Stimulated activated CD4-positive, alpha-beta T cell treated with anti-CD3 and anti-CD28 coated beads, Interleukin-1b, Interleukin-23, amount 100 ng/mL, for 24 hours (primary cell): ENCODE data around the gene FREM3.
"Not testable (repeated sequence)": the region's sequence is repeated elsewhere in the genome, so short reads cannot be mapped to it uniquely, and the experiment has no call there.

Source experiments
- DNase-seq, 4 experiments: peaks; one replicate each; pipeline ENCODE4 v3.0.0-alpha.2; 2020; ENCODE audit warnings: low read depth in 4 of 4, low spot score in 1 of 4

FREM3 gene

DNA sequence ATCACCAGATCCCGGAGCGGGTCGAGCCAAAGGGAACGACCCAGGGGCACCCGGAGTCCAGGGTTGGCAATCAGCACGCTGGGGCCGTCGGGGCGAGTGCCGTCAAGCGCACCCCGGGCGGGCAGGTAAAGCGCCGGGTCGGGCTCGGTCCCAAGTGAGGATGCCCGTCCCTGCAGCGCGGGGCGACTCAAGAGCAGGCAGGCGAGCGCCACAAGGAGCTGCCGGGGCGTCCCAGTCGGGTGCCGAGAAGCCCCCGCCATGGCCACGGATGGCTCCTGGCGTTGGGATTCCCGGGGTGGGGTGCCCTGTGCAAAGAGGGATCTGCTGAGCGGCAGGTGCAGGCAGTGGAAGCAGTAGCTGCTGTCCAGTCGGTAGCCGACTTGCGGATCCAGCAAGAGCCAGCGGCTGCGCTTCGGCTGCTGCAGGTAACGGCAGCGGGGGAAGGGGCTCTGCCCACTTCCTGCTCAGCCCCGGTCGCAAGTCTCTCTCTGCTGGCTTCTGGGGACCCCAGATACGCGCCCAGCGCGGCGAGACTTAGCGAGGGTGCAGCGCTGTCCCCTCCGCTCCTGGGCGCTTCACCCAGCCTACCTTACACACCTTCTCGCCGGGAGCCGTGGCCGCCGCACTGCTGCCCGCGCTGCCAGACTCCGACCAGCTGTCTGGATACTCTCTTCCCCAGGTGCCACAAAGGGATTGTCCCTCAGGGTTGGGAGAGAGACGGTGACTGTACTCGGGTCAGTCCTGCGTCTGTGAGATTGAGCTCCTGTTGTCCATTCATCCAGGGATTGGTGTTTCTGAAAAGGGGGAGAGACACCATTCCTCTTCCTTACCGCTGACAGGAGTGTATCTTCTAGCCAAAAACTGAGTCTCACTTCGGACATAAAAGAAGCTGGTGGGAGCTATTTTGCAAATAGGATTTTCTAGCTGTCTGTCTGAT, at the start of gene FREM3:
Gene FREM3 (minus strand): TSS at position 260 of the 937 bp plus-strand sequence. CDS start 0 bp downstream, at position 260.
- no peak for DNase-seq

DNA sequence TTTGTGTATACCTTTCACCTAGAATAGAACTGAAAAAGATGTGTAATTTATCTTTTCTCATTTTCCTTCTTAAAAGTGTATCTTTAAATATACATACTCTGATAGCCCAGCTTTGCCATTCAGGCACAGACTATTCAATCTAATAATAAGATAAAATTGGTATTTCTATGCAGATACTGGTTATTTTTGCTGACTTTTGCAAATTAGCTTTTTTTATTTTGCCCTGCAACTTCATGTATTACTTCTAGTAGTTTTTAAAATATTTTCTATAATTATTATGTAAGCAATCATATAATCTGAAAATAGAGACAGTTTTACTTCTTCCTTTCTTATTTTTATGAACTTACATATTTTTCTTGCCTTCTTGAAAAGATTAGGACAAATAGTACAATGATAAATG, 45.4 kb upstream of the FREM3 start:
- no peak for DNase-seq

DNA sequence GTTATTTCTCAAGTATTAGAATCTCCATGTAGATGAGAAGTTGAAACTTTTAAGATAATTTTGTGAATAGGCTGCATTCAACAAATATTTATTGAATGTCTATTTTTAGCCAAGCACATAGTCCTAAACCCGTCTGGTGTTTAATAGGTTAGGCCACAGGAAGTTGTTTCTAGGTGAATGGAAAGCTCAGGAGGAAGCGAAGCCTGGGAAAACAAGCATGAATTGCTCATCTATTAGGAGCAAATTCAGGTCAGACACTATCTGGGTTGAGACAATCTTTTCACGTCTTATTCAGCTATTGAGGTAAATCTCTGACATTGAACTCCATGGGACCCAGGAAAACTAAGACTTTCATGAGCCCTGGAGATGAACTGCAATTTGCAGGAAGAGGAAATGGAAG, 43.1 kb upstream of the FREM3 start:
- no peak for DNase-seq

DNA sequence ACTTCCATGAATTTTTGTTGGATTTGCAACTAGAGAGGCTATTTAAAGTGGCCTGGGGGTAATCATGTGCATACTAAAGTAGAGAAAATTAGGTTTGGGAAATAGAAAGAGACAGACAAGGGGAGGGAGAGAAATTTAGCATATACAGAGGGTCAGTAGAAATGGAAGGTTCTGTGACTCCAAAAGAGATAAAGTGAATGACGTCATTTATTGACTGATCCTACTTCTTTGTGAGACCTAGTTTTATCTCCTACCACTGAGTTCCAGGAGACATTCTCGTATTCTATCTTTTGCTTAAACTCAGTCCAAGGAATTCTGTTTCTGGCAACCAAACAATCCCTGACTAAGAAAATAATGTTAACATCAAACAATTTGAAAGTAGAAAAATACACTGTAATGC, 42.4 kb upstream of the FREM3 start:
- no peak for DNase-seq

DNA sequence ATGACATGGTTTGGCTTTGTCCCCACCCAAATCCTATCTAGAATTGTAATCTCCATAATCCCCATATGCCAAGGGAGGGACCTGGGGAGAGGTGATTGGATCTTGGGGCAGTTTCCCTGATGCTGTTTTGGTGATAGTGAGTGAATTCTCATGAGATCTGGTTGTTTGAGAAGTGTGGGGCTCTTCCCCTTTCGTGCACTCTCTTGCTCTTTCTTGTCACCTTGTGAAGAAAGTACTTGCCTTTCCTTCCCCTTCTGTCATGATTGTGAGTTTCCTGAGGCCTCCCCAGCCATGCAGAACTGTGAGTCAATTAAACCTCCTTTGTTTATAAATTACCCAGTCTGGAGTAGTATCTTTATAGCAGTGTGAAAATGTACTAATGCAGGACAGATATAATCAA, 36.4 kb upstream of the FREM3 start:
- DNase-seq: no peak

DNA sequence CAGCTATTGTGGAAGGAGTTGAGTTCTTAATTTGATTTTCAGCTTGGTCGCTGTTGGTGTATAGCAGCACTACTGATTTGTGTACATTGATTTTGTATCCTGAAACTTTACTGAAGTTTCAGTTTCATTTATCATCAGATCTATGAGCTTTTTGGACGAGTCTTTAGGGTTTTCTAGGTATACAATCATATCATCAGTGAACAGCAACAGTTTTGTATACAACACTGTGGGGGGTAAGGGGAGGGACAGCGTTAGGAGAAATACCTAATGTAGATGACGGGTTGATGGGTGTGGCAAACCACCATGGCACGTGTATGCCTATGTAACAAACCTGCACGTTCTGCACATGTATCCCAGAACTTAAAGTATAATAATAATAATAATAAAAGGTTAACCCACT, 35.6 kb upstream of the FREM3 start:
- not testable (repeated sequence) for DNase-seq

DNA sequence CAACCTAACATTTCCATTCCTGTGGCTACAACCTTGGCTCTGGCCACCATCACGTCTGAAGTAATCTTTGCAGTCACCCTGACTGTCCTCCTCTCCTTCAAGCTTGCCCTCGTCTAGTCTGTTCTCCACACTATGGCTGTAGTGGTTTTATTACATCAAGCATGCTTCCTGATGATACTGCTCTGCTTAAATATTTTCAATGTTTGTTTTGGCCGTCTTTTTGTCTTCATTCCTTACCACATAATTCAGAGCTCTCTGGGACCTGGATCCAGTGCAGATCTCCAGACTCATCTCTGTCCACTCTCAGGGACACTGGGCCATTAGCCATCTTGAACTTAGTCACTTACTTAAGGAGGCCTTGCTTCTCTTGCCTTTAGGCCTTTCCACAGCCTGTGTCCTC, 27.7 kb upstream of the FREM3 start:
- no peak for DNase-seq

DNA sequence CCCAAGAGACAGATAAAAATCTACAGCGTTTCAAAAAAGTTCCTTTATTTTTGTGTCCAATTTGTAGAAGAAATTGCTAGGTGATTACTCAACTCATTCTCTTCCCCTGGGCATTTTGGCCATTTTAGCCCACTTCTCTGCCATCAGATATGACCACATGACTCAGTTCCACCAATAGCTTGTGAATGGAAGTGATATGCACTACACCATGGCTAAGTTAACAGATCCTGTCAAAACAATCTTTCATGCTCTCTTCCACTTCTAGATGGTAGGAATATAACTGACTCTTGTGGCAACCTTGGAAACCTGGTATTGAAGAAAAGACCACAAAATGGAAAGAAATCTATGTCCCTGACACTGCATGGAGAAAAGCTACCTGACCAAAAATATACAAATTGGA, 26.2 kb upstream of the FREM3 start:
- DNase-seq: no peak

DNA sequence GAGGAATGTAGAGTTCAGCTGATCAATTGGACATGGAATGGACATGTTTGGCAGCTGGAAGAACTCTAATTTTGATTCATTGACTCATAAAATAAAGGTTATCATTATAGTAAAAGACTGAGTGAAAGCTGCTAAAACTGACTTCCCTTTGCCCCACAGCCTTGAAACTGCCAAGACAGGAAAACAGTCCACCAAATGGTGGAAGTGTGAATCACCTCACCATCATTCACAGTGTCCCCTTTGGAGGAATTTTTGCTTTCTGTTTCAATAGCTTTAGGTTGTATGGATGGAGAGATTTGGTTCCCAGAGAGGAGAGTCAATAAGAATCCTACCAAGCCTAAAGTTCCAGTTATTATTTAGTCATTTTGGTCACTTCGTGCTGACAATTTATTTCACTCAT, 20.8 kb upstream of the FREM3 start:
- DNase-seq: no peak

DNA sequence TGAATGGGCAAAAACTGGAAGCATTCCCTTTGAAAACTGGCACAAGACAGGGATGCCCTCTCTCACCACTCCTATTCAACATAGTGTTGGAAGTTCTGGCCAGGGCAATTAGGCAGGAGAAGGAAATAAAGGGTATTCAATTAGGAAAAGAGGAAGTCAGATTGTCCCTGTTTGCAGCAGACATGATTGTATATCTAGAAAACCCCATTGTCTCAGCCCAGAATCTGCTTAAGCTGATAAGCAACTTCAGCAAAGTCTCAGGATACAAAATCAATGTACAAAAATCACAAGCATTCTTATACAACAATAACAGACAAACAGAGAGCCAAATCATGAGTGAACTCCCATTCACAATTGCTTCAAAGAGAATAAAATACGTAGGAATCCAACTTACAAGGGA, 18.3 kb upstream of the FREM3 start:
- not testable (repeated sequence) for DNase-seq

DNA sequence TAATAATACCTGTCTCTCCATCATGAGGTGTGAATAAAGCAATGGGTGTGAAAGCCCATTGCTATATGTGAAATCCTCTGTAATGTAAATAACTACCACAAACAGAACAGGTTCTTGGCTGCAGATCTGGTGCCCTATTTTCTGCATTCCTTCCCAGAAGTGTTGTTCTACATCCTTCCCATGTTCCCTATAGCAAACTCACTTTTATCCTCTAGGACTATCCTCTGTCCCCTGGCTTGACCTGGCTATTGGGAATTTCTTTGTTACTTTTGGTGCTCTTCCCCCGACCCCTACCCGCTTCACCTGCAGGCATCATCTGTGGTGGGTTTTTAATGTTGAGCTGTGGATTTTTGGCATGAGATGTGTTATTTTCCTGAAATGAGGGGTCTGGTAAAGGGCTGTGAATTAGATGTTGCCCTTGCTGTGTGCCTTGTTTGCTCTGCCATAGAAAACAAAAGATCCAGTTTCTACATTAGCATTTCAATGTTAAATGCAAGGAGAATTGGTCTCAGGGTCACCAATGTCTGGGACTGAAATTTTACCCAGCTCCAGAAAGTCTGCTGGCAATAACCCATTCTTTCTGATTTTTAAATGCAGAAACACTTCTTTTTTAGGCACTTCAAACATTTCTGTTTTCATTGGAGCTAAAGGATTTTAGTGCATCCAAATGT, 13.6 kb upstream of the FREM3 start:
- no peak for DNase-seq

DNA sequence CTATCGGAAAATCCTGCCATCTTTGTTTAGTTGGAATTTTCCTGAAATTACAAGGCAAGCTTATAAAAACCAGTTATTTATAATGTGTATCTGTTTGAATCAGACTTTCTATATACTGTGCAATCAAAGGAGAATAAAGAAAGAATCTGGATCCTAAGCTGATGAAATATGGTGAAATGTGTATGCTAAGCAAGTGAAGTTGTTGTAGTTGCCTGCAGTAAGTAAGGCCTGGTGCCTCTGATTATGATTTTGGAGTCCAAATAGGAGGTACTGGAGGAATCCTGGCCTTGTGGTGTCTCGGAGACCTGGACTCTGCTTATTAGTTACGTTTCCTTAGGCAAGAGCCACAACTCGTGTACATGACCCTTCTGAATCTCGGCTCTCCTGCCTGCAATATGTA, 13.1 kb upstream of the FREM3 start:
- DNase-seq: no peak

DNA sequence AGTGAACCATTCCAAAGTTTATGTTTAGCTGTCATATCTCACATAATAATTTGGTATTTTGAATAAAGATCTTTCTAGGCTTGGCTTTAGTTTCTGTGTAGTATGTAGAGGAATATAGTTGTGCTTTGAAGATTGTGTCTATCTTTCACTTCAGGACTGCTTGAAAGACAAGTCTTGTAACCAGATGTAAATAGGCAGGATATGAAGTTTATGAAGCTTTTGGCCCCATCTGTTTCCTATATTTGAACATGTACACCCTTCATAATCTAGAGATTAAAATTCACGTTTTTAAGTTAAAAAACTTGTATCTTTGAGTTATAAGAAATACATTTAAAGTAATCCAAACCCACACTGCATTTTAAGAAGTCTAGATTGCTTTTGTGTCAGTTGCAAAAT, 11.7 kb upstream of the FREM3 start:
- DNase-seq: no peak

DNA sequence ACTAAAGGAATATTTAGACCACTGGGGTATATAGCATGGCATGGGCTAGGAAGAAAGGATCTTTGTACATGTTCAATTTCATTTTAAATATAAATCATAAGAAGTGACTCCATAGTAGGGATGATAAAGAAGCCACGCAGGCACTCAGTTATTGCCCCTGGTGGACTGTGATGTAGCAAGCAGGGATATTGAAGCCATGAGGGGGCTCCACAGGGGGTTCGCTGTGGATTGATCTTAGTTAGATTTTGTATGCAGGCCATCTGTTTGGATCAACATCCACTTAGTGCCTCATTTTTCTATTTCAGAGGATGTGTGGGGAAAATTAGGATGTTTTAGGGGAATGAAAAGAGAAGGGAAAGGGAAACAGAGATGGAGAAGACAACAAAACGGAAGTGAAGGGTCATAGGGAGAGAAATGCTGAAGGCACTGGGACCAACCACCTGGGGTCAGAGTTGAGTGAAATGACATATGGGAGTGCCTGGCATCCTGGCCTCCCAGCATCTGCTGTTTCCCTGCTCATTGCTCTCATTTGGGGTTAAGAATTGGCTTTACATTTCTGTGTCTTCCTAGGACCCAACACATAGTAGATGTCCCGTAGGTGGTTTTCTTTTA, 11.2 kb upstream of the FREM3 start:
- DNase-seq: no peak

DNA sequence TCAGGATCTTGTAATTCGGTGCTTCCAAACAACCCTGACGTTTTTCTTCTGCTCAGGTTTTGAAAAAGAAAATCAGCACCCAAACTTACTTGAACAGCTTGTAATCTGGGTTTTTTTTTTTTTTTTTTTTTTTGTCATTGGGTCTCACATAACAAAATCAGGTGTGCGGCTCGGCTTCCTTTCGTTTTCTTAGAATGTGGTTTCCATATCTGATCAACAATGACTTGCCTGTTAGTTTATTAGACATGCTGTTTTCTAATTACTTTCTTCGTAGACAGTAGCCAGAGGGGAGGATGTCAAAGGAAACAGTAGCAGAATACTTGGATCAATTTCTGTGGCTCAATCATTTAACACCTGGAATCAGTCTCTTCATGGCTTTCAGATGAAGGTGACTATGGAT, 890 bp upstream of the FREM3 start:
- DNase-seq: no peak

DNA sequence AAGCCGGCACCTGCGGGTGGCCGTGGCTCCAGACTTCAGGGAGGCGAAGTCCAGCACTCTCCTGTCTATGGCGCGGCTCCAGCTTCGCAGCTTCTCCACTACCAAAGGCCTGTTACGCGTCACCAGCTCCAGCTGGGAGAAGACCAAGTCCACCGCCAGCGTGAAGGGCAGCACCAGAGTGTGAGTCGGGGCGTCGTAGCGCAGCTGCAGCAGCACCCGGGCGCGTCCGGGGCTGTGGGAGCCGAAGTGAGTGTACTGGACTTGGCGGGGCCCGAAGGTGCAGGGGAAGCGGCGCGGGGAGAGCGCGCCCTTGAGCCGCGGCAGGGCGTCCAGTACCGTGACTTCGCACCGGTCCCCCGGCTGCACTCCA, 444 bp downstream of the FREM3 start:
- DNase-seq: no peak

DNA sequence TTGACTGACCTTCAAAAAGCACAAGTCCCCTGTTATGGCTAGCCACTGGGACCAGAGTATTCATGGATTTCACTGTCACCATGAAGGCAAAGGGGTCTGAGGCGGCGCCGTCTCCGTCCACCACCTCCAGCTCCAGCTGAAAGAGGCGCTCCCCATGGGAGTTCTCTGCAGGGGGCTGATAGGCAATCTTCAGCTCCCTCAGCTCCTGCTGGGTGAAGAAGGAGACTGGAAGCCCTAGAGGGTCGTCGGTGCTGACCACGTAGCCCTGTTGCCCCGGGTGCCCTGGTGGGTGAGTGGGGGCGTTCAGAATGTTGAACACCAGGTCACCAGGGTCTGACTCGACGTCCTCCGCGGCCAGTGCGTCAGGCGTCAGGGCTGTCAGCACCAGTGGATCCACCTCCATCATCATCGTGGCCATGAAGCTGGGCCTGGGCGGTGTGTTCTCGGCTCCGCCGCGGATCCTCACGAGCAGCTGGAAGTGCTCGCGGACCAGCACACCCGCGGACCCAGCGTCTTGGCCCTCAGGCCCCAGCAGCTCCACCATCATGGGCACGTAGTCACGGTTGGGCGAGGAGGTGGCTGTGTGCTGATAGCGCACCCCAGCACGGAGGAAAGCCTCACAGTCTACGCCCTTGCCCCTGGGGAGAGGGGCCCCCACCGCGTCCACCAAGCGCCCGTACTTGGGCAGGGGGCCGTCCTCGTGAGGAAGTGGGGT, 987 bp downstream of the FREM3 start:
- DNase-seq: no peak

DNA sequence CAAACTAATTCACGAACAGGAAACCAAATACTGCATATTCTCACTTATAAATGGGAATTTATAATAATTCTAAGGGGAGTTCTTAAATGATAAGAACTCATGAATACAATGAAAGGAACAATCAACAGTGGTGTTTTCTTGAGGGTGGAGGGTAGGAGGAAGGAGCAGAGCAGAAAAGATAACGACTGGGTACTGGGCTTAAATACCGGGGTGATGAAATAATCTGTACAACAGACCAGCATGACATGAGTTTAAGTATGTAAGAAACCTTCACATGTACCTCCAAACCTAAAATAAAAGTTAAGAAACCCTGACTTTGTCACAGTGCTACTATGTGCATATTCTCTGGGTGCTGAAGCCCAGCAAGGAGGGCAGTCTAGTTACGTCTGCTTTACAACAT, 6.6 kb downstream of the FREM3 start:
- DNase-seq: no peak

DNA sequence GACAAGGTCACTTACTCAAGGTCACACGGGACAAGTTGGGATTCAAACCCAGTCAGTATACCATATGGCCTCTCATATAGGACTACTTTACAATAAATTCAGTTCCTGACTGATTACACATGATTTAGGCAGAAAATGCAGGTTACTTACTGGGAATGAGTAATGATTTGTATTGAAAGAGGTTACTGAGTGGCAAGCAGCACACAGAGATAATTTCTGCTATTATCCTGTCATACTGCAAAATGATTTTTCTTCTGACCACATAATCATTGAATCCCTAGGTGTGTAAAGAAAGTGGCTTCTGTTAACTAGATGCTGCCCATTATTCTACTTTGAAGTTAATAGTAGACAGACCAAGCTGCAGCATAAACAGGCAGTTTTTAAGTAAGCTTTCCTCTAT, 8.2 kb downstream of the FREM3 start:
- DNase-seq: no peak

DNA sequence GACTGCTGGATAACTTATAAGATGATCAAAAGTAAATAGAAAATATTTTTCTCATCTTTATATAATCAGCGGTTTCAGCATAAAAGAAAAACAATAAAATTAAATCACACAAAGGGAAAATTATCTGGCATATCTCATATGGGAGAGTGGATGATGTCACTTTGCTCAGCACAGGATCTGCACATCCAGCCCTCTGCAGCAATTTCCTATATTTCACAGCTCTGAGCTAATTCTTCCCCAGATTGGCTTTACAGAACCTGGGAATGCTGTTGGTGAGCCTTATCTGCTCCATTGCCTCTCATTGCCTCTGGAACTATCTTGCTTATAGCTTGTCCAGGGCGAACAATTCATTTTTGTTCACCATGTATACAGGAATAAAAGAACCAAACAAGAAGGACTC, 21.0 kb downstream of the FREM3 start:
- no peak for DNase-seq

DNA sequence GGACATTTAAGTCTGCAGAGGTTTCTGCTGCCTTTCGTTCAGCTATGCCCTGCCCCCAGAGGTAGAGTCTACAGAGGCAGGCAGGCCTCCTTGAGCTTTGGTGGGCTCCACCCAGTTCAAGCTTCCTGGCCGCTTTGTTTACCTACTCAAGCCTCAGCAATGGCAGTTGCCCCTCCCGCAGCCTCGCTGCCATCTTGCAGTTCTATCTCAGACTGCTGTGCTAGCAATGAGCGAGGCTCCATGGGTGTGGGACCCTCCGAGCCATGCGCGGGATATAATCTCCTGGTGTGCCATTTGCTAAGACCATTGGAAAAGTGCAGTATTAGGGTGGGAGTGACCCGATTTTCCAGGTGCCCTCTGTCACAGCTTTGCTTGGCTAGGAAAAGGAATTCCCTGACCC, 26.8 kb downstream of the FREM3 start:
- not testable (repeated sequence) for DNase-seq
